Tibial artery (tissue), 4 donors: ENCODE data around the gene RANBP10.

Source experiments
- DNase-seq, 2 donors: peaks; one replicate each; pipeline ENCODE4 v3.0.0-alpha.2; 2019
- H3K27ac ChIP-seq, 2 donors: fragments of 200-600 bp; sonication (generic) in 1 of 2; 1 replicate in 1 of 2; 2 replicates in 1 of 2; pipeline ENCODE4 v1.5.1; 2018 to 2019; ENCODE audit warnings: mild to moderate bottlenecking in 1 of 2
- H3K27me3 ChIP-seq, 2 donors: fragments of 200-600 bp; sonication (generic) in 1 of 2; one replicate each; pipeline versions ENCODE4 v1.5.1 to v1.6.0; 2016 to 2019
- H3K36me3 ChIP-seq, 3 donors: fragments of 200-600 bp; sonication (generic) in 2 of 3; one replicate each; pipeline ENCODE4 v1.5.1; 2016 to 2019; ENCODE audit warnings: mild to moderate bottlenecking in 2 of 3
- H3K4me1 ChIP-seq, 4 donors: fragments of 200-600 bp; sonication (generic) in 2 of 4; 1 replicate in 3 of 4; 2 replicates in 1 of 4; pipeline ENCODE4 v1.5.1; 2016 to 2019
- H3K4me3 ChIP-seq, 2 donors: fragments of 200-600 bp; sonication (generic) in 1 of 2; 1 replicate in 1 of 2; 2 replicates in 1 of 2; pipeline ENCODE4 v1.5.1; 2018 to 2019; ENCODE audit warnings: mild to moderate bottlenecking in 2 of 2
- H3K9me3 ChIP-seq, 3 donors: fragments of 200-600 bp; sonication (generic) in 1 of 3; one replicate each; pipeline ENCODE4 v1.5.1; 2016 to 2019
- CTCF ChIP-seq, 2 experiments: fragments of 200-600 bp in 1 of 2; fragments of 450-650 bp in 1 of 2; IDR thresholded peaks; one replicate each; pipeline ENCODE4 v1.5.1; 2017 to 2019; ENCODE audit warnings: antibody characterized with exemption in 2 of 2, mild to moderate bottlenecking in 1 of 2, moderate library complexity in 1 of 2
- intact Hi-C: fragments of 100-400 bp; cut with DNase I; formaldehyde crosslinking; loops from one replicate; pipeline ENCODE4 v1.15.0; 2023; ENCODE audit warnings: low total_unique reads

The RANBP10 gene

GRCh38 chr16:67730326-67730725 is 76.0 kb downstream of the RANBP10 start:
- no peak for DNase-seq
- Histone ChIP-seq H3K4me1 (no peaks in the 10 kb centered on the region), H3K27ac (no peak overlapping the region), H3K27me3 (no peaks in the 10 kb centered on the region), H3K4me3 (no peak overlapping the region), H3K36me3 (peaks cover 31 to 86% (median 77%) of the 10 kb centered on the region in 3 donors), H3K9me3 (no peaks in the 10 kb centered on the region)
- intact Hi-C loops = no loop called here
- TF ChIP-seq CTCF (IDR thresholded peaks at IDR 0.05) = no peak

DNA sequence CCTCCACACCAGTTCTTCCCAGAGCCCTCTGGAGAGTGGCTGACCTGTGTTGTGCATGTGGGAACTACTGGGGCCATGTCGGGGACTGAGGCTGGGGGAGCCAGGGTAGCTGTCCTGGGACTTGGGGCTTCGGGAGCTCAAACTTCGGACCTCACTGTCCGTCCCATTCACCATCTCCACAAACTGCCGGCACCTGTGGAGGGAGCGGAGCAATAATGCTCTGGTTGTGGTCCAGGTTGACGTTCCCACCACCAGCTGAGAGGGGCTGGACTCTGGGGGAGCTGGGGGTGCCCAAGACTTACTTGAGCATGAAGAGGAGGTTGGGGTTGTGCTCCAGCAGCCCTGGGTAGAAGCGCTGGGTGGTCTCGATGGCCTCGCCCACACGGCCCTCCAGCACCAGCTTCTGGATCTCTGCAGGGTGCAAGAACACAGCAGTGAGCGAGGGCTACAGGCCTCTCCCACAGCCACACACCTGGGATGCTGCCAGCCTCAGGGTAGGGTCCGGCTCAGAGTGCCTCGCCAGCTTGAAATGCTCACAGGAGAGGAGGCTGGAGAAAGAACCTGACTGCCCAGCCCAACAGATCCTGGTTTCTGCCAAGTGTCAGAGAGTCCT is 76.6 kb downstream of the RANBP10 start:
- no peaks in the 10 kb centered on the region for H3K4me1 ChIP-seq
- no peak overlapping the region for H3K27ac ChIP-seq
- no peak for DNase-seq
- H3K9me3 ChIP-seq = no peaks in the 10 kb centered on the region
- no peak overlapping the region for H3K4me3 ChIP-seq
- H3K36me3 ChIP-seq = peaks cover 31 to 86% (median 80%) of the 10 kb centered on the region in 3 donors
- TF ChIP-seq CTCF (IDR thresholded peaks at IDR 0.05) = no peak
- intact Hi-C loops = no loop called here
- no peaks in the 10 kb centered on the region for H3K27me3 ChIP-seq

GRCh38 chr16:67727521-67728485 is 78.6 kb downstream of the RANBP10 start:
- no peaks in the 10 kb centered on the region for H3K4me1 ChIP-seq
- H3K27me3 ChIP-seq = no peaks in the 10 kb centered on the region
- H3K4me3 ChIP-seq = no peak overlapping the region
- intact Hi-C loops = no loop called here
- TF ChIP-seq CTCF (IDR thresholded peaks at IDR 0.05) = no peak
- H3K36me3 ChIP-seq = peaks cover 31 to 89% (median 84%) of the 10 kb centered on the region in 3 donors
- DNase-seq = peak in 1 of 2 donors; percentile 57
- no peak overlapping the region for H3K27ac ChIP-seq
- H3K9me3 ChIP-seq = no peaks in the 10 kb centered on the region

DNA sequence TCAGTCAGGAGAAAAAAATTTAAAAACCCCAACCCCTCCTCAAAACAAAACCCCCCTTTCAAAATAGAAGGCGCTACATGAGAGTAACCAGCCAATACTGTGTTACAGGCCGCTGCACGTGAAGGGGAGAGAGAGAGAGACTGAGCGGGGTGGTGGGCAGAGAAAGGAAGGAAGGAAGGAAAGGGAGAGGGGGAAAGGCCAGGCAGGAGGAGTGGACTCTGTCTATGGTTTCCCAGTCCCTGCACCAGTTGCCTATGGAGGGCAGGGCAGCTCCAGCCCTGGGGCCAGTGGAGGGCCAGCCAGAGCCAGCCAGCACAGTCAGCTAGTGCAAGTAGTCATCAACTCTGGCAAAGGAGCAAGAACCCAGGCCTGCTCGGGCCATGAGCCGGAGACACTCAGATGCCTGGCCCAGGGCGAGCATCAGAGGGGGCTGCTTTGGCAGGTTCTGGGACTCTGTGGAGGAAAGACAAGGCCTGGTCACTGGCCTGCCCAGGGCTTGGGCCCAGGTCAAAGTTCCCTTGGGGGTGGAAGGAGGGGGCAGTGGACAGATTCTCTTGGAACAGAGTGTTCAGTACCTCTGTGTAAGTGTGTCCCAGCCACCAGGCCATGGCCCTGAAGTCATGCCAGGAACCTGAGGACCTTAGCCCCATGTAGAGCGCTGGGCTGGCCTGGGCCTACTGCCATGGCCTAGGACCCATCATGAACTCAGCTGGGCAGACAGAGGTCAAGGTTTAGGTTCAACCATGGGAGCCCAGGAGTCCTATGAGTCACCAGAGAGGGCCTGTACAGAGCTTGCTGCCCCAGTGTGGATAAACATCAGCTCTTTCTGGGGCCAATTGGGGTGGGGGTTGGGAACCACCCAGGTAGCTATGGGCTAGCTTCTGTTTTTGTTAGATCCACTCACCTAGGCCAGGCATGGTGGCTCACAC is 80.0 kb downstream of the RANBP10 start:
- TF ChIP-seq CTCF (IDR thresholded peaks at IDR 0.05) = no peak
- intact Hi-C loops = no loop called here
- DNase-seq = peak in 1 of 2 donors; percentile 38
- no peaks in the 10 kb centered on the region for H3K9me3 ChIP-seq
- H3K27ac ChIP-seq = no peak overlapping the region
- no peaks in the 10 kb centered on the region for H3K4me1 ChIP-seq
- peaks cover 31 to 85% (median 75%) of the 10 kb centered on the region in 3 donors for H3K36me3 ChIP-seq
- H3K27me3 ChIP-seq = no peaks in the 10 kb centered on the region
- H3K4me3 ChIP-seq = no peak overlapping the region

- Histone ChIP-seq H3K4me3 (no peak overlapping the region), H3K27me3 (no peaks in the 10 kb centered on the region), H3K4me1 (peaks cover 0 to 9% (median 8%) of the 10 kb centered on the region in 4 donors), H3K9me3 (no peaks in the 10 kb centered on the region), H3K36me3 (peaks cover 20 to 60% (median 51%) of the 10 kb centered on the region in 3 donors), H3K27ac (no peak overlapping the region)
- DNase-seq = peak in 1 of 2 donors; percentile 50
- no peak for TF ChIP-seq CTCF (IDR thresholded peaks at IDR 0.05)
- intact Hi-C loops = loop anchor here (5.0 kb wide), 1 partner anchor 52 kb away; no protein-coding TSS in a partner anchor
Measured at GRCh38 chr16:67723911-67724305, 82.5 kb downstream of the RANBP10 start.
